GM23338 (cell line): ENCODE data around the gene TKFC. TPM values are rescaled to one million over a fixed set of nuclear protein-coding genes. Genes with fewer than 3 reads are reported as not detected.

Experiments used
- ATAC-seq: fragments of 200-7000 bp; cut with Tn5 transposase; 3 replicates; pipeline ENCODE4 v1.9.1; 2020
- DNase-seq: peaks from one replicate; pipeline ENCODE4 v3.0.0-alpha.2; 2015; ENCODE audit warnings: low spot score
- H2AFZ ChIP-seq: fragments of 200-600 bp; sonication (generic); 2 replicates; pipeline ENCODE4 v1.8.0; 2016; ENCODE audit warnings: antibody characterized with exemption, mild to moderate bottlenecking, moderate library complexity
- H3F3A ChIP-seq: fragments of 200-600 bp; sonication (generic); replicated peaks from 2 replicates; pipeline ENCODE4 v1.8.0; 2017; ENCODE audit warnings: antibody characterized with exemption, mixed run types, low read depth
- H3K27ac ChIP-seq: fragments of 200-600 bp; sonication (generic); 2 replicates; pipeline ENCODE4 v1.6.1; 2016; ENCODE audit warnings: low read depth
- H3K27me3 ChIP-seq: fragments of 200-600 bp; sonication (generic); 2 replicates; pipeline ENCODE4 v1.8.0; 2016; ENCODE audit warnings: mild to moderate bottlenecking, mixed run types, moderate library complexity; ENCODE audit not compliant: insufficient read depth
- H3K36me3 ChIP-seq: fragments of 200-600 bp; sonication (generic); 2 replicates; pipeline ENCODE4 v1.8.0; 2016; ENCODE audit warnings: mild to moderate bottlenecking; ENCODE audit not compliant: insufficient read depth
- H3K4me1 ChIP-seq: fragments of 200-600 bp; sonication (generic); 2 replicates; pipeline ENCODE4 v1.8.0; 2016; ENCODE audit warnings: mild to moderate bottlenecking, moderate library complexity; ENCODE audit not compliant: insufficient read depth
- H3K4me2 ChIP-seq: fragments of 200-600 bp; sonication (generic); 2 replicates; pipeline ENCODE4 v1.7.1; 2017; ENCODE audit warnings: mixed run types
- H3K4me3 ChIP-seq: fragments of 200-600 bp; sonication (generic); 2 replicates; pipeline ENCODE4 v1.6.1; 2016; ENCODE audit warnings: mixed run types
- H3K79me2 ChIP-seq: fragments of 200-600 bp; sonication (generic); replicated peaks from 2 replicates; pipeline ENCODE4 v1.8.0; 2017; ENCODE audit warnings: mild to moderate bottlenecking; ENCODE audit not compliant: insufficient read depth
- H3K9me2 ChIP-seq: fragments of 200-600 bp; sonication (generic); 2 replicates; pipeline ENCODE4 v1.8.0; 2017; ENCODE audit not compliant: insufficient read depth
- H4K20me1 ChIP-seq: fragments of 200-600 bp; sonication (generic); replicated peaks from 2 replicates; pipeline ENCODE4 v1.8.0; 2017; ENCODE audit warnings: mild to moderate bottlenecking; ENCODE audit not compliant: insufficient read depth
- H3K27ac Mint-ChIP-seq: 2 replicates; pipeline ENCODE4 v1.8.0; 2020; ENCODE audit warnings: inconsistent platforms, mild to moderate bottlenecking, moderate library complexity, mixed read lengths
- H3K27me3 Mint-ChIP-seq: 3 replicates; pipeline ENCODE4 v1.8.0; 2022; ENCODE audit warnings: low read depth, mild to moderate bottlenecking, moderate library complexity, mixed read lengths, inconsistent platforms; ENCODE audit not compliant: insufficient read depth, poor library complexity
- H3K36me3 Mint-ChIP-seq: 3 replicates; pipeline ENCODE4 v1.8.0; 2021; ENCODE audit warnings: low read depth, mild to moderate bottlenecking, inconsistent platforms, moderate library complexity, mixed read lengths
- H3K4me1 Mint-ChIP-seq: 3 replicates; pipeline ENCODE4 v1.8.0; 2020; ENCODE audit warnings: mild to moderate bottlenecking, inconsistent platforms, mixed read lengths
- H3K4me3 Mint-ChIP-seq: 3 replicates; pipeline ENCODE4 v1.8.0; 2021; ENCODE audit warnings: moderate library complexity, mild to moderate bottlenecking, inconsistent platforms, mixed read lengths
- H3K9me3 Mint-ChIP-seq: 3 replicates; pipeline ENCODE4 v1.8.0; 2020; ENCODE audit warnings: moderate library complexity, mild to moderate bottlenecking, inconsistent platforms, mixed read lengths
- CREB1 ChIP-seq: fragments of 250-450 bp; sonication (Bioruptor Pico); IDR thresholded peaks from 2 replicates; pipeline ENCODE4 v1.5.0; 2020; ENCODE audit warnings: low read depth, mild to moderate bottlenecking, moderate library complexity
- CTCF ChIP-seq, 2 experiments: fragments of 200-600 bp in 1 of 2; sonication (generic) in 1 of 2; conservative IDR thresholded peaks; 2 replicates each; pipeline versions ENCODE4 v1.5.1 to v1.6.1; 2016 to 2017; ENCODE audit warnings: antibody characterized with exemption in 2 of 2, low read depth in 2 of 2, mild to moderate bottlenecking in 2 of 2, moderate library complexity in 1 of 2
- EZH2phosphoT487 ChIP-seq: fragments of 200-600 bp; sonication (generic); IDR thresholded peaks from one replicate; pipeline ENCODE4 v1.8.1; 2018; ENCODE audit warnings: antibody characterized with exemption; ENCODE audit not compliant: unreplicated experiment
- JUNB ChIP-seq: IDR thresholded peaks from one replicate; pipeline ENCODE4 v1.6.1; 2016; ENCODE audit warnings: antibody characterized with exemption; ENCODE audit not compliant: unreplicated experiment
- NANOG ChIP-seq: IDR thresholded peaks from 2 replicates; pipeline ENCODE4 v1.6.1; 2016; ENCODE audit warnings: antibody characterized with exemption, borderline replicate concordance
- POLR2AphosphoS5 ChIP-seq: IDR thresholded peaks from 2 replicates; pipeline ENCODE4 v1.6.1; 2016; ENCODE audit warnings: antibody characterized with exemption, low read depth
- ZNF114 ChIP-seq: fragments of 250-450 bp; sonication (Bioruptor Pico); IDR thresholded peaks from 2 replicates; pipeline ENCODE4 v1.5.0; 2020; ENCODE audit warnings: mild to moderate bottlenecking, moderate library complexity
- ZNF331 ChIP-seq: fragments of 250-450 bp; sonication (Bioruptor Pico); IDR thresholded peaks from 2 replicates; pipeline ENCODE4 v1.5.0; 2020; ENCODE audit warnings: low read depth, mild to moderate bottlenecking, moderate library complexity
- polyA plus RNA-seq: library from polyadenylated mRNA; unstranded; fragments of >200 nt; fragmentation: Nextera tagmentation; extraction: Ambion mirVana; gene quantifications from 2 replicates; pipeline ENCODE4 v1.2.1, GENCODE V29; 2016
- total RNA-seq: library from RNA; depleted of rRNA; stranded (reverse); fragments of >200 nt; shearing (Covaris generic); gene quantifications from 2 replicates; pipeline ENCODE4 v1.2.3, GENCODE V29; 2014
- TF ChIP-seq, protein P1 (sequence below): IDR thresholded peaks from one replicate; pipeline ENCODE4 v1.6.1; 2018; ENCODE audit warnings: antibody characterized with exemption; ENCODE audit not compliant: unreplicated experiment

The TKFC gene
- total and polyA plus RNA-seq, 2 experiments from 2014 or later = 21.7 to 46.9 TPM

GRCh38 chr11:61332281-61332796 is 689 bp upstream of the TKFC start (continued):
- TF ChIP-seq, protein P1, sequence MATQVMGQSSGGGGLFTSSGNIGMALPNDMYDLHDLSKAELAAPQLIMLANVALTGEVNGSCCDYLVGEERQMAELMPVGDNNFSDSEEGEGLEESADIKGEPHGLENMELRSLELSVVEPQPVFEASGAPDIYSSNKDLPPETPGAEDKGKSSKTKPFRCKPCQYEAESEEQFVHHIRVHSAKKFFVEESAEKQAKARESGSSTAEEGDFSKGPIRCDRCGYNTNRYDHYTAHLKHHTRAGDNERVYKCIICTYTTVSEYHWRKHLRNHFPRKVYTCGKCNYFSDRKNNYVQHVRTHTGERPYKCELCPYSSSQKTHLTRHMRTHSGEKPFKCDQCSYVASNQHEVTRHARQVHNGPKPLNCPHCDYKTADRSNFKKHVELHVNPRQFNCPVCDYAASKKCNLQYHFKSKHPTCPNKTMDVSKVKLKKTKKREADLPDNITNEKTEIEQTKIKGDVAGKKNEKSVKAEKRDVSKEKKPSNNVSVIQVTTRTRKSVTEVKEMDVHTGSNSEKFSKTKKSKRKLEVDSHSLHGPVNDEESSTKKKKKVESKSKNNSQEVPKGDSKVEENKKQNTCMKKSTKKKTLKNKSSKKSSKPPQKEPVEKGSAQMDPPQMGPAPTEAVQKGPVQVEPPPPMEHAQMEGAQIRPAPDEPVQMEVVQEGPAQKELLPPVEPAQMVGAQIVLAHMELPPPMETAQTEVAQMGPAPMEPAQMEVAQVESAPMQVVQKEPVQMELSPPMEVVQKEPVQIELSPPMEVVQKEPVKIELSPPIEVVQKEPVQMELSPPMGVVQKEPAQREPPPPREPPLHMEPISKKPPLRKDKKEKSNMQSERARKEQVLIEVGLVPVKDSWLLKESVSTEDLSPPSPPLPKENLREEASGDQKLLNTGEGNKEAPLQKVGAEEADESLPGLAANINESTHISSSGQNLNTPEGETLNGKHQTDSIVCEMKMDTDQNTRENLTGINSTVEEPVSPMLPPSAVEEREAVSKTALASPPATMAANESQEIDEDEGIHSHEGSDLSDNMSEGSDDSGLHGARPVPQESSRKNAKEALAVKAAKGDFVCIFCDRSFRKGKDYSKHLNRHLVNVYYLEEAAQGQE = no peak
- no peak for TF ChIP-seq CREB1 (CRISPR knock-in tag)
- no peak for TF ChIP-seq EZH2phosphoT487
- TF ChIP-seq ZNF331 = no peak
- no peak for TF ChIP-seq POLR2AphosphoS5

GRCh38 chr11:61333550-61334433 is 764 bp downstream of the TKFC start:
- H3K27ac Mint-ChIP-seq = peak overlapping the region; percentile 99
- H3K79me2 ChIP-seq = peaks cover 41% of the 10 kb centered on the region
- H3K36me3 Mint-ChIP-seq = peaks cover 32% of the 10 kb centered on the region
- no peaks in the 10 kb centered on the region for H3K9me3 Mint-ChIP-seq
- peaks cover 19% of the 10 kb centered on the region for H3K27me3 Mint-ChIP-seq
- TF ChIP-seq EZH2phosphoT487 = no peak
- TF ChIP-seq ZNF114 (CRISPR knock-in tag) = no peak
- no peak for TF ChIP-seq CTCF (conservative IDR thresholded peaks at IDR 0.05; ENCODE audit: low read depth in 2 of 2)
- TF ChIP-seq NANOG = no peak
- no peak for TF ChIP-seq JUNB
- no peak for TF ChIP-seq CREB1 (CRISPR knock-in tag)
- peak overlapping the region; percentile 97 for H3K27ac ChIP-seq
- H2AFZ ChIP-seq = peak overlapping the region; percentile 92
- DNase-seq = no peak
- H3K36me3 ChIP-seq = peaks cover 14% of the 10 kb centered on the region
- peak overlapping the region; percentile 99 for H3K4me3 ChIP-seq
- no peaks in the 10 kb centered on the region for H3K9me2 ChIP-seq
- peaks cover 24% of the 10 kb centered on the region for H3K4me1 ChIP-seq
- peak overlapping the region; percentile 97 for H3K4me2 ChIP-seq
- H4K20me1 ChIP-seq = peaks cover 30% of the 10 kb centered on the region
- no peak for ATAC-seq
- H3K27me3 ChIP-seq = no peaks in the 10 kb centered on the region
- peaks cover 42% of the 10 kb centered on the region for H3F3A ChIP-seq
- H3K4me1 Mint-ChIP-seq = peaks cover 39% of the 10 kb centered on the region
- peak overlapping the region; percentile 98 for H3K4me3 Mint-ChIP-seq
